ENCODE results near the gene RNU6-8.

The RNU6-8 gene

GRCh38 chr14:32186248-32186647 is 16.8 kb downstream of the RNU6-8 start (continued):
- TF ChIP-seq ZNF610 (tag by site-specific recombination; IDR thresholded peaks at IDR 0.05; ENCODE audit: borderline replicate concordance): no peak
- no peak for TF ChIP-seq REST (tag by site-specific recombination; IDR thresholded peaks at IDR 0.05)
- no peak for TF ChIP-seq ZNF639 (tag by site-specific recombination; IDR thresholded peaks at IDR 0.05)

GRCh38 chr14:32185097-32185496 is 18.0 kb downstream of the RNU6-8 start:
- Histone ChIP-seq H3K4me3 (ENCODE audit: low read depth, low read length) (no peak overlapping the region), H3K27ac (ENCODE audit: extremely low read depth, low read depth, low read length) (no peak overlapping the region), H3K4me1 (ENCODE audit: control insufficient read depth, insufficient read depth, low read length) (no peaks in the 10 kb centered on the region), H3K36me3 (ENCODE audit: control insufficient read depth in 2 of 2, insufficient read depth in 1 of 2, low read length in 2 of 2) (no peaks in the 10 kb centered on the region), H3K9me3 (ENCODE audit: control insufficient read depth, insufficient read depth, low read depth, low read length) (no peaks in the 10 kb centered on the region)
- ChIA-PET POLR2A (no interaction called here), CTCF (no interaction called here)
- TF ChIP-seq SETDB1 (IDR thresholded peaks at IDR 0.05; ENCODE audit: insufficient read length, low read length) (peak; percentile 79), ZNF549 (tag by site-specific recombination; IDR thresholded peaks at IDR 0.05) (no peak)

- TF ChIP-seq ZNF302 (tag by site-specific recombination; IDR thresholded peaks at IDR 0.05; ENCODE audit: low read depth) (no peak), PBX3 (CRISPR knock-in tag; IDR thresholded peaks at IDR 0.05) (no peak), ZNF704 (tag by site-specific recombination; IDR thresholded peaks at IDR 0.05) (no peak), ZFP41 (tag by site-specific recombination; IDR thresholded peaks at IDR 0.05; ENCODE audit: borderline replicate concordance) (no peak), ZBTB6 (tag by site-specific recombination; IDR thresholded peaks at IDR 0.05) (no peak), YY1 (tag by site-specific recombination; IDR thresholded peaks at IDR 0.05) (no peak), ZEB2 (tag by site-specific recombination; IDR thresholded peaks at IDR 0.05) (no peak), WT1 (tag by site-specific recombination; IDR thresholded peaks at IDR 0.05) (no peak), ZNF510 (tag by site-specific recombination; IDR thresholded peaks at IDR 0.05; ENCODE audit: insufficient replicate concordance) (no peak), ZNF26 (tag by site-specific recombination; IDR thresholded peaks at IDR 0.05) (no peak), OVOL3 (tag by site-specific recombination; IDR thresholded peaks at IDR 0.05) (no peak), ZNF214 (tag by site-specific recombination; IDR thresholded peaks at IDR 0.05; ENCODE audit: borderline replicate concordance) (no peak), ZNF221 (tag by site-specific recombination; IDR thresholded peaks at IDR 0.05; ENCODE audit: borderline replicate concordance) (no peak)
- Histone ChIP-seq H3K9me3 (ENCODE audit: control insufficient read depth, insufficient read depth, low read depth, low read length) (no peaks in the 10 kb centered on the region), H3K4me3 (ENCODE audit: low read depth, low read length) (no peak overlapping the region), H3K4me1 (ENCODE audit: control insufficient read depth, insufficient read depth, low read length) (no peaks in the 10 kb centered on the region), H3K27ac (ENCODE audit: extremely low read depth, low read depth, low read length) (no peak overlapping the region), H3K36me3 (ENCODE audit: control insufficient read depth in 2 of 2, insufficient read depth in 1 of 2, low read length in 2 of 2) (no peaks in the 10 kb centered on the region)
- ChIA-PET POLR2A (no interaction called here), CTCF (interaction anchor here (1.2 kb wide), 1 partner anchor 249 kb away, joined by 3 read pairs; no protein-coding TSS in a partner anchor)
Observed at GRCh38 chr14:32183151-32184058, 19.7 kb downstream of the RNU6-8 start.

All from HEK293 (cell line).